ENCODE results near the gene AKAP8. TPM values are rescaled to one million over a fixed set of nuclear protein-coding genes. Genes with fewer than 3 reads are reported as not detected.

AKAP8 gene
- total RNA-seq, 1 donor from 2014 or later = 79.0 TPM

GRCh38 chr19:15332311-15332996 lies 47.1 kb downstream of the AKAP8 start, which contains the start of gene BRD4:
TSS of gene BRD4 (minus strand) at chr19:15332539. CDS start at chr19:15273099, 59,440 bp downstream.
- intact Hi-C loops (cut with micrococcal nuclease) = loop anchor here (2.0 to 5.0 kb wide), 3 partner anchors 86 to 1935 kb away; partner anchors contain the start of genes AKAP8L and BABAM1
- no peak for TF ChIP-seq CTCF (IDR thresholded peaks at IDR 0.05)
- POLR2A ChIA-PET = interaction anchor here (1.0 to 5.2 kb wide), 10 partner anchors 15 to 504 kb away, joined by 3 to 83 read pairs (median 10); partner anchors contain the start of genes AKAP8 and AKAP8L
- CTCF ChIA-PET = no interaction called here
- peak within 1 kb of the TSS; percentile 95 for H3K27ac Mint-ChIP-seq
- no peaks in the 10 kb centered on the region for H3K9me3 Mint-ChIP-seq
- no peaks in the 10 kb centered on the region for H3K27me3 Mint-ChIP-seq
- ATAC-seq (ENCODE audit: low read depth) (peak; percentile 35), DNase-seq (peak; percentile 86)
- peaks cover 60% of the 10 kb centered on the region for H3K4me1 Mint-ChIP-seq
- peak within 1 kb of the TSS; percentile 95 for H3K4me3 Mint-ChIP-seq
- H3K36me3 Mint-ChIP-seq (ENCODE audit: low read depth) = peaks cover 34% of the 10 kb centered on the region

GRCh38 chr19:15331419-15332310 lies 47.9 kb downstream of the AKAP8 start:
- DNase-seq (peak; percentile 75), ATAC-seq (ENCODE audit: low read depth) (peak; percentile 49)
- intact Hi-C loops (cut with micrococcal nuclease) = loop anchor here (1.0 to 5.0 kb wide), 6 partner anchors 13 to 1936 kb away; partner anchors contain the start of genes AKAP8L and BABAM1
- Mint-ChIP-seq H3K9me3 (no peaks in the 10 kb centered on the region), H3K36me3 (ENCODE audit: low read depth) (peaks cover 34% of the 10 kb centered on the region), H3K4me3 (peak overlapping the region; percentile 95), H3K27me3 (no peaks in the 10 kb centered on the region), H3K27ac (peak overlapping the region; percentile 90), H3K4me1 (peaks cover 68% of the 10 kb centered on the region)
- ChIA-PET POLR2A (interaction anchor here (0.6 to 5.2 kb wide), 9 partner anchors 14 to 1992 kb away, joined by 3 to 83 read pairs (median 5); partner anchors contain the start of genes AKAP8 and AKAP8L), CTCF (no interaction called here)
- TF ChIP-seq CTCF (IDR thresholded peaks at IDR 0.05) = no peak

- DNase-seq (no peak), ATAC-seq (ENCODE audit: low read depth) (no peak)
- H3K4me3 Mint-ChIP-seq = peak overlapping the region; percentile 95
- H3K27ac Mint-ChIP-seq = peak overlapping the region; percentile 90
- peaks cover 29% of the 10 kb centered on the region for H3K36me3 Mint-ChIP-seq (ENCODE audit: low read depth)
- no peaks in the 10 kb centered on the region for H3K27me3 Mint-ChIP-seq
- peaks cover 76% of the 10 kb centered on the region for H3K4me1 Mint-ChIP-seq
- ChIA-PET CTCF (interaction anchor here (1.5 kb wide), 1 partner anchor 42 kb away, joined by 4 read pairs; no protein-coding TSS in a partner anchor), POLR2A (interaction anchor here (0.9 to 5.2 kb wide), 5 partner anchors 14 to 88 kb away, joined by 3 to 83 read pairs (median 5); partner anchors contain the start of genes AKAP8 and AKAP8L)
- no peak for TF ChIP-seq CTCF (IDR thresholded peaks at IDR 0.05)
- intact Hi-C loops (cut with micrococcal nuclease) = loop anchor here (1.0 to 5.0 kb wide), 5 partner anchors 13 to 1936 kb away; partner anchors contain the start of gene BABAM1
- H3K9me3 Mint-ChIP-seq = no peaks in the 10 kb centered on the region
These were observed 48.7 kb downstream of the AKAP8 start for GRCh38 chr19:15330801-15331418.

- intact Hi-C loops (cut with micrococcal nuclease) = no loop called here
- Mint-ChIP-seq H3K4me1 (peaks cover 88% of the 10 kb centered on the region), H3K27ac (peak overlapping the region; percentile 18), H3K9me3 (no peaks in the 10 kb centered on the region), H3K36me3 (ENCODE audit: low read depth) (peaks cover 27% of the 10 kb centered on the region), H3K4me3 (peak overlapping the region; percentile 50), H3K27me3 (no peaks in the 10 kb centered on the region)
- POLR2A ChIA-PET = no interaction called here
- no peak for TF ChIP-seq CTCF (IDR thresholded peaks at IDR 0.05)
- no peak for ATAC-seq (ENCODE audit: low read depth)
- CTCF ChIA-PET = no interaction called here
- no peak for DNase-seq
These were observed 51.3 kb downstream of the AKAP8 start for GRCh38 chr19:15328312-15328711.
